Measurements from ENCODE around the gene GID8. TPM values are rescaled to one million over a fixed set of nuclear protein-coding genes. Genes with fewer than 3 reads are reported as not detected.
A peak's percentile ranks its signal among the peaks of the same experiment; 100 is the strongest.

The GID8 gene
- total and polyA plus RNA-seq, 2 of the 13 experiments (the other 11 are each of a cell fraction or from before 2014, with no cell fraction given), result 39.6 to 59.8 TPM

GRCh38 chr20:62916703-62917476 is 21.1 kb upstream of the GID8 start (continued):
- peak; percentile 99 for TF ChIP-seq HOMEZ (CRISPR knock-in tag; IDR thresholded peaks at IDR 0.05; ENCODE audit: low read depth)
- peak; percentile 99 for TF ChIP-seq RCOR2 (CRISPR knock-in tag; IDR thresholded peaks at IDR 0.05)
- peak; percentile 89 for TF ChIP-seq ZNF644 (CRISPR knock-in tag; IDR thresholded peaks at IDR 0.05; ENCODE audit: low read depth)
- TF ChIP-seq KLF13 (CRISPR knock-in tag; IDR thresholded peaks at IDR 0.05), result 0 out of 2 replicates have a peak, but pooled peaks have one; percentile 47
- no peak for TF ChIP-seq YY1 (IDR thresholded peaks at IDR 0.05; ENCODE audit: insufficient read depth, insufficient replicate concordance, low read depth, low read length)
- TF ChIP-seq CENPBD1 (CRISPR knock-in tag; IDR thresholded peaks at IDR 0.05; ENCODE audit: borderline replicate concordance, low read depth), result 0 out of 2 replicates have a peak, but pooled peaks have one; percentile 46
- TF ChIP-seq HNRNPLL (IDR thresholded peaks at IDR 0.05; ENCODE audit: low read depth, low read length, poor library complexity, severe bottlenecking), result no peak
- peak; percentile 63 for TF ChIP-seq MED8 (CRISPR knock-in tag; IDR thresholded peaks at IDR 0.05; ENCODE audit: insufficient replicate concordance)
- TF ChIP-seq MTF2 (CRISPR knock-in tag; IDR thresholded peaks at IDR 0.05; ENCODE audit: borderline replicate concordance), result peak; percentile 97
- peak; percentile 51; the same call in 1 of the 2 replicates for TF ChIP-seq TCF7 (IDR thresholded peaks at IDR 0.05; ENCODE audit: low read depth)
- TF ChIP-seq NFYC (CRISPR knock-in tag; IDR thresholded peaks at IDR 0.05), result 0 out of 2 replicates have a peak, but pooled peaks have one; percentile 36
- peak; percentile 75 for TF ChIP-seq GMEB1 (CRISPR knock-in tag; IDR thresholded peaks at IDR 0.05; ENCODE audit: borderline replicate concordance)
- peak; percentile 96 for TF ChIP-seq TEAD3 (CRISPR knock-in tag; optimal IDR thresholded peaks at IDR 0.05; ENCODE audit: borderline replicate concordance)
- TF ChIP-seq EP300 (IDR thresholded peaks at IDR 0.05; ENCODE audit: low read depth in 2 of 2, low read length in 2 of 2), result peak; percentile 52 to 96
- peak; percentile 95 for TF ChIP-seq EP300 (CRISPR knock-in tag; IDR thresholded peaks at IDR 0.05; ENCODE audit: borderline replicate concordance)
- peak; percentile 92 for TF ChIP-seq HOXA5 (CRISPR knock-in tag; IDR thresholded peaks at IDR 0.05)
- TF ChIP-seq ARNT2 (CRISPR knock-in tag; IDR thresholded peaks at IDR 0.05; ENCODE audit: low read depth), result peak; percentile 81; the same call in 1 of the 2 replicates
- no peak for TF ChIP-seq GLMP (CRISPR knock-in tag; IDR thresholded peaks at IDR 0.05; ENCODE audit: borderline replicate concordance)
- peak; percentile 99 for TF ChIP-seq ARID5B (CRISPR knock-in tag; IDR thresholded peaks at IDR 0.05)
